GM21825 (cell line): ENCODE results near the gene INPP5A.

Experiments
- ATAC-seq: cut with Tn5 transposase; IDR thresholded peaks from one replicate; pipeline ENCODE4 v1.9.1; 2021; ENCODE audit warnings: mild to moderate bottlenecking, moderate library complexity; ENCODE audit not compliant: unreplicated experiment

The INPP5A gene

DNA sequence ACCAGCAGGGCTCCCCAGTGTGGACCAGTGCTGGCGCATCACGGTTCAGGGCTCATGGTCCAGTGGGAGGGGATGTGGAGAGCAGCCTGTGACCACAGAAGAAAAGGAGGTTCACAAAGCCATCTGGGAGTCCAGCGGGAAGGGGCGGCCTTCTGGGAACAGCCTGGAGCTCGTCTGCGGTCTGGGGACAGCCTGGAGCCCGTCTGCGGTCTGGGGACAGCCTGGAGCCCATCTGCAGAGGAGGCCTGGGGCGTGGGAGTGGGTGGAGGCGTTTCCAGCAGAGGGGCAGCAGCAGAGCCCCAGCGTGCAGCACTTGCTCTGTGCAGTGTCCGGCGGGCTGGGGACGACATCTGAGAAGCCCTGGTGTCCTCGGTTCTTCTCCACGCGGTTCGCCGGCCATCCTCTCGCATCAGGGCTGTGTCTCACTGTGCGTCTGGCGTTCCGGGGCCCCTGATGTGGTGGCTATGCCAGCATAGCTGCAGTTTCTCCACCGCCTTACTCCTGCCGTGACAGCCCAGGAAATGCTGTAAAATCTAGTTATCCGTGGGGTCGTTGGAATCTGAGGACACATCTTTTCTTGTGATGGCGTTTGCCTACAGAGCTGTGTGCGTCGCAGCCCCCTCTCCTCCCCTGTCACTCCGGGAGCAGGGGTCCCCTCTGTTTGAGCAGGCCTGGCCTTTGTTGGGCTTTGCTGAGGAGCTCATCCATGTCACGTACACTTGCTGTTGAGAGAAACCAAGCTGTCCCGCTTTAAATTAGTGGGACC lies 104.6 kb downstream of the INPP5A start:
- ATAC-seq = no peak

DNA sequence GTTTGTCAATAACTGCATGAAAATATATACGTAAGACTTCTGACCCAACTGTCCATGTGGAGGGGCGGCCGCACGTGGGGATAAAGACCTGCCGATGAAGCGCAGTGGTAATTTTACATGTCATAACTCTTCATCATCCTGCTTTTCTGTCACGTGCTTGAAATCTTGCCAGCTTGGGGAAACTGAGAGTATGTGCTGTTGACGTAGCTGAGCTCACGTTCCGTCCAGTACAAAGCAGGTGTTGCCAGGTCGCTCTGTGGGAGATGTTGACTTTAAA lies 105.1 kb downstream of the INPP5A start:
- ATAC-seq = no peak

DNA sequence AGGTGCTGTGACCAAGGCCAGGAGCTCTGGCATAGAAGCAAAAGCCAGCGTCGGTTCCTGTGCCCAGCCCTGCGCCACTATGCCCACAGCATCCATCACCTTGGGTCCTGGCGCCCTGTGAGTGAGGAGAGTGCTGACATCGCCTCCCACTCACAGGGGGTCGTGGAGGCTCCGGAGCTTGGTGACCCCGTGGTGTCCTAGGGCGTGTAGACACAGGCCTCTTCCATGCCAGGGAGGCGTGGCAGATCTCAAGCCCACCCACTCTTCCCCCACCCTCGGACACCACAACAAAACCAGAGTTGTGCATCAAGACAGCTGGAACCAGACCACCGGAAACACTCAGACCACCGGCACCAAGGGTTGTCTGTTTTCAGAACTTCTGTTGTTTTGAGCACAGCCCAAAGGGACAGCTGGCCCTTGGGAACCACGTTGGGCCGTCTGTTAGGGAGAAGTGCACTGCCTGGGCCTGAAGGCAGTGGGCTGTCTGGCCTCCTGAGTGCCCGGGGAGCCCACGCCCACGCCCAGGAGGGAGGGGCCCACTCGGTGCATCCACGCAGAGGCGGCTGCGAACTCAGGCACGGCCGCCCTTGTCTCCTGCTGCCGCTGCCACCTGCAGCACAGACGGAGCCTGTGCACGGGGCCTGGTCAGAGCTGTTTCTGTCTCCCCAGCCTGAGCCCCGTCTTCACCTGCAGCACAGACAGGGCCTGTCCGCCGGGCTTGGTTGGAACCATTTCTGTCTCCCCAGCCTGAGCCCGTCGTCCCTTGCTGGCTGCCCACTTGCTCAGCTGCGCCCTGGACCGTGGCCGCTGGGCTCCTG lies 106.3 kb downstream of the INPP5A start:
- ATAC-seq = no peak

DNA sequence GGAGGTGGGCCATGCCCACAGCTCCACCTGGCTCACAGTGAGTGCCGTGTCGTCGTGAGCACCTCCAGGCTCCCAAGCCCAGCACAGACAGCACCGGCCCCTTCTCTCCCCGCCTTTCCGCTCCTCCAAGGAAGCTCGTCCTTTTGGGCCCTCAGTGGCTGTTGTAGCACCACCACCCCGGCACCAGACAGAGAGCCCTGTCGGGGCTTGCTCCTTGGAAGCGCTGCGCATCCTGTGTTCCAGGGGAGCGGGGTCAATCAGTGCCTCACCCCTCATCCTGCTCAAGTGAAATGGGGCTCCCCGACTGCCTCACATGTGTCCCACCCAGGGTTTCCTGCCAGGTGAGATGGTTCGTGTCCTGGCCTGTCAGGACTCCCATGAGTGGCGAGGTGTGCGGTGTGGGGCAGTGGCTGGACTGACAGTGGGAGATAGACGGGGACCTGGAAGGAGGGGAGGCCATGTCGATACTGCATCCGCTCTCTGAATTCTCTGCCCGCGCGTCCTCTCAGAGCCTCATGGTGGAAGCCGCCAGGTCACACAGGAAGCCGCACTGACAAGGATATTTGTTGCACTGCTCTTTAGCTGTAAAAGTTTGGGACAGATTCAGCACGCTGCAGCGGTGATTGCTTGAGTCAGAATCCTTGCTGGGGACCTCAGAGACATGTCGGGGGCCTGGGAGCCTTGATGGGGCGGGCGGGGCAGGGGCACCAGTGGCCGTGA lies 107.1 kb downstream of the INPP5A start:
- no peak for ATAC-seq

DNA sequence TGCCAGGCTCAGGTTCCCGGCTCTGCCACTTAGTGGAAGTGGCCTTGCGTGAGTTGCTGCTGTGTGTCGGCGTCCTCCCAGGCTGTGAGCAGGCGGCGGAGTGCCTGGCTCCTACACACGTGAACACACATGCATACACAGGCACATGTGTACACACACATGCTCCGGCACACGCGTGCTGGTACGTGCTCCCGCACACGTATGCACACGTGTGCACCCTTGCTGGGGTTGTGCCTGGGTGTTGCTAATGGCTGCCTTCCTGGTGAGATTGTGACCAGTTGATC lies 107.6 kb downstream of the INPP5A start:
- ATAC-seq = no peak

DNA sequence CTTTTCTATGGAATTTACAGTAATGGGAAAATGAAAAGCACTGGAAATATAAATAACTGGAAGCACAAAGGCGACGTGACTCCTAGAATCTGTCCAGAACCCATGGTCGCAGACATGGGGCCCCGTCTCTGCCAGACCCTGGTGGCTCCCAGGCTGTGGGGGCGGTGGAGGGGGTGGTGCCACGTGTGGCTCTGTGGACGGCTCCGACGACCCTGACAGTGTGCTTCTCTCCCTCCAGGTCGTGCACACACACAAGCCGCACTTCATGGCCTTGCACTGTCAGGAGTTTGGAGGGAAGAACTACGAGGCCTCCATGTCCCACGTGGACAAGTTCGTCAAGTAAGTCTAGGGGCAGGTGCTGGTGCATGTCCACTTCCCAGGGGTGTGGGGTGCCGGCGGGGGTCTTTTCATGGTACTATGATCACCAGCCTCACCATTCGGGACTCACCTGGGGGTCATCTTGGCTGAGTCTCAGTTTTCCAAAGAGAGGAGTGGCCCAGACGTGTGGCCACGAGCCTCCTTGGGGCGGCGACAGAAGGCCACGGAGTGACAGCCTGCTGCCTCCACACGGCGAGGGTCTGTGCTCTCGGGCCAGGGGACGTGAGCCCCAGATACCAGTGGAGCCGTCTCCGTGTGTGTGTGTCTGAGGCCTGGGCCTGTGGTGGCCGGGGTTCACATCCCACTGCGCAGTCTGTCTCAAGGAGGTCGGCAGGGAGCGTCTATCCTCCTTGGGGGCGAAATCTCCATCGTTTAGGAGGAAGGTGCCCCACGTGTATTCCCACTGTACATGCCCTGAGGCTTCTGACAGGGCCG lies 108.2 kb downstream of the INPP5A start:
- no peak for ATAC-seq

DNA sequence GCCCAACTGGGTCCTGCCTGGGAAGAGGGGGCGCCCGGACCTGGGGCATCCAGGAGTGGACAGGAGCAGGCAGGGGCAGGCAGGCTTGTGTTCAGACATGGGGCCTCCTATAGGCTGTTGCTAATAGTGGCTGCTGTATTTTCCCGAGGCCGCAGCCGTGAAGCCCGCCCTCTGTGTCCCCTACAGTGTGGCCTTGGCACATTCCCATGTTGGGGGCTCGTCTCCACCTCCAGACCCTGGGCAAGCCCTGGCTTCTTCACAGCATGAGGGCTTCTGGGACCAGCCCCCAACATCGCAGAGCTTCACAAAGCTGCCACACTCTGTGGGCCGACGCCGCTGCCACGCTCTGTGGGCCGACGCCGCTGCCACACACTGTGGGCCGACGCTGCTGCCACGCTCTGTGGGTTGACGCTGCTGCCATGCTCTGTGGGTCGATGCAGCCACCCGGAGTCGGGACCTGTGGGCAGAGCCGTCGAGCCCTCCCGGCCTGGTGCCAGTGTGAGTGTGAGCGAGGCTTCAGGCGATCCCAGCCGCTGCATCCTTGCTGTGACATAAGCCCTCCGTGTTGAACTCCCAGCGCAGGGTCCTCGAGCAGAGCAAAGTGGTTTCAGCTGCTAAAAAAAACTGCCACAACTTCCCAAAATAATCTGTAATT lies 109.0 kb downstream of the INPP5A start:
- ATAC-seq = no peak

DNA sequence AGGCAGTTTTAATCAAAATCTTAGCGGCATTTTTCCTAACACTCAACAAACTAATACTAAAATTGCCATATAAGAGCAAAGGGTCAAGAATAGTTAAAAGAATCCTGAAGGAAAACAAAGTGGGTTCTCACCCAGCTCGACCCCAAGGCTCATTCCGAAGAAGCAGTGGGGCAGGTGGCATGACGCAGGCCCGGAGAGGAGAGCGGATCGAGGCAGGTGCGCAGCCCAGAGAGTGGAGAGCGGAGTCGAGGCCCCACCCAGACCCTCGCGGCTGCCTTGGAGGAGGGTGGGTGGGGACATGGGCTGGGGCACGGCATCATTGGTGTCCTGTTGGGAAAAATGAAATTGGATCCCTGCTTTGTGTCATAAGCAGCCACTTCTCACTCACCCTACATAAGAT lies 109.8 kb downstream of the INPP5A start:
- ATAC-seq = no peak

DNA sequence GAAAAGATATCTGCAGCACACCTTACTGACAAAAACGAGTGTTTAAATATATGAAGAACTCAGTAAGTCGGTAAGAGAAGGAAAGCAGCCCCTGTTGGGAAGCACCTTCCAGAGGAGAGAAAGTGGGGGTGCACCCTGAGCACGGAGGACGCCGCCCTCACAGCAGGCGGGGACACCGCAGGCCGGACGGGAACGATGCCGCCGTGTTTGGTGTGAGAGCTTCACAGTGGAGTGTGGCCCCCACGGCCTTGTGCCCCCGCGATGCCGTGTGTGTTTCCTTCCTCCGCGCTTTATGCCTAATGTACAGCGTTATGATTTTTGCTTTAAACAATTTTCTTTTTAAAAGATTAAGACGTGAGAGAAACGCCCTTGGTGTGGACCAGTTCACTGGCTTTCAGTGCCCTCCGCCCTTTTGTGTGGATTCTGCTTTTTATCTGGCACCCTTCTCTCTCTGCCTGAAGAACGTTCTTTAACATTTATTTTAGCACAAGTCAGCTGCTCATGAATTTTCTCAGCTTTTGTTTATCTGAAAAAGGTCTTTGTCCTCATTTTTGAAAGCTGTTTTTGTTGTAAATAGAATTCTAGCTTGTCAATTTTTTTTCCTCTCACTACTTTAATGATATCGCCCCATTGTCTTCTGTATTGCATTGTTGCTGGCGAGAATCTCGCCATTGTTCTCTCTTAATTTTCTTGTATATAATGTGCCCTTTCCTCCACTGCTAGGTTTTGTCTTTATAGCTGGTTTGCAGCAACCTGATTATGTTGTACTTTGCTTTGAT lies 110.7 kb downstream of the INPP5A start:
- ATAC-seq = no peak

DNA sequence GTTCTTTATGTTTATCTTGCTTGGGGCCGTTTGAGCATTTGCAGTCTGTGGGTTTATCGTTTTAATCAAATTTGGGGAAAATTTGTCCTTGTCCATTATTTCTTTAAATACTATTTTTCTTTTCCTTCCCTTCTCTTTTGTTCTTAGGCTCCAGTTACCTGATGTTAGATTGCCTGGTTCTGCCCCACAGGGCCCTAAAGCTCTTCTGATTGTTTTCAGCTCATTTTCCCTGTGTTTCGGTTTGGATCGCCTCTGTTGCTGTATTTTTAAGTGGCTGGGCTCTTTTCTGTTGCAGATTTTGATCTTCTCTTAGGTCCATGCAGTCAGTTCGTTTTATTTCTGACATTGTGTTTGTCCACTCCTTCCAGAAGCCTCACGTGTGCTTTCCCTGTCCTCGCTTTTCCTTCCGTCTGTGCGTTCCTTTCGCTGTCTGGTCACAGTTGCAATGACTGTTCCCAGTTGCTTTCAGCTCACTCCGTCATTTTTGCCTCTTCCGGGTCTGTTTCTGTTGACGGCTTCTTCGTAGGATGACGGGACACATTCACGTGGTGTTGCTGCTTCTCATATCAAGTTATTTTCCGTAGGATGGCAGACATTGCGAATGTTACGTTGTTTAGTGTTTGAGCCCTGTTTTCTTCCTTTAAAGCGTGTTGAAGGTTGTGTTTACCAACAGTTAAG lies 111.4 kb downstream of the INPP5A start:
- ATAC-seq = no peak

DNA sequence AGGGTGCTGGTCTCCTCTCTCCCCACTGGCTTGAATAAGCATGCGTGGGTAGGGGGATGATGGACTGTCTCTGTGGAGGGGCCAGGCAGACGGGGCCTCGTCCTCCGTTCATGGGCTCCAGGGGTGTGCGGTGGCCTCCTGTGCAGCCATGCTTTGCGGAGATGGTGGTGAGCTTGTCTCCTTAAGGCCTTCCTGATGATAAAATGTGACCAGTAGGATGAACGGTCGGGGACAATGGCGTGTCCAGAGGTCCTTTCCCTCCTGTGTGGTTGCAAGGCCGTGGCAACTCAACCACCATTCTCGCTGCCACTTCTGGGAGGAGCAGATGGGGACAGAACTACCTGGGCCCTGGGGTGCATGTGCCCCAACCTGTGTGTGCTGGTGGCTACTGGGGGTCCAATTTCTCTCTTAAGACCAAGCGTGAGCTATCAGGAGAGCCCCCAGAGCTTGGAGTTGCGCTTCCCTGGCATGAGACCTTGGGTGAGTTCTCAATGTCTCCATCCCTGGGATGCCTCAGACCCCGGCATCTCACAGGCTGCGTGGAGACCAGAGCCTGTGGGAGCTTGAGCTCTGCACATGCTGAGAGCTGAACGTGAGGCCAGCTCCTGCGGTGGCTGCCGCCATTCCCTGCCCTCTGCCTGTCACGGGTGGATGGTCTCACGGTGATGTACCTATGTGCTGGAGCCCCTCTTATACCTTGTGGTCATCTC lies 112.2 kb downstream of the INPP5A start:
- no peak for ATAC-seq

DNA sequence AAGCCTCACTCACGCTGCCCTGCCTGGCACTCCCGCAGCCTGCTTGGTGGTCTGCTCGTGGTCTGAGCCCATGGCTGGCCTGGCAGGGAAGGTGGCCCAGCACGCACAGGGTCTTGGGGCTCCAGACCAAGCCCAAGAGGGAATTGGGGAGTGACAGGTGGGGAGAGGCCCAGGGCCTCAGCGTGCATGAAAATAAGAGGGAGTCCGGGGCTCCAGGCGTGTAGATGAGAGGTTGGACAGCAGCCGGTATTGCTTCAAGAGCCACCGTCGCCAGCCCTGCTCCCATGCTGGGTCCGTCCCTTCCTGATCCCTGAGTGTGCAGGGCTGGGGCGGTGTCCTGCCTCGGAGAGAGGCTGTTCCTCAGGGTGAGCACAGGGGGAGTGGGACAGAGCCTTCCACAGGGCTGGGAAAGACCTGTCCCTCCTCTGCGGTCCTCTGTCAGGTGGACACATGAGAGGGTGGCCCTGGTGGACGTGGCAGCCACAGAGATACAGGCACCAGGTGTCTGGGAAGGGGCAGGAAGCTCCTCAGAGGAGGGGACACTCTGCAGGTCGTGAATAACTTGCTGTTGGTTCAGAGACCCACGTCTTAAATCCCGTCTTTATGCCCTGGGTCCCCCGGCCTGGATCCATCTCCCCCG lies 113.1 kb downstream of the INPP5A start:
- ATAC-seq = no peak

DNA sequence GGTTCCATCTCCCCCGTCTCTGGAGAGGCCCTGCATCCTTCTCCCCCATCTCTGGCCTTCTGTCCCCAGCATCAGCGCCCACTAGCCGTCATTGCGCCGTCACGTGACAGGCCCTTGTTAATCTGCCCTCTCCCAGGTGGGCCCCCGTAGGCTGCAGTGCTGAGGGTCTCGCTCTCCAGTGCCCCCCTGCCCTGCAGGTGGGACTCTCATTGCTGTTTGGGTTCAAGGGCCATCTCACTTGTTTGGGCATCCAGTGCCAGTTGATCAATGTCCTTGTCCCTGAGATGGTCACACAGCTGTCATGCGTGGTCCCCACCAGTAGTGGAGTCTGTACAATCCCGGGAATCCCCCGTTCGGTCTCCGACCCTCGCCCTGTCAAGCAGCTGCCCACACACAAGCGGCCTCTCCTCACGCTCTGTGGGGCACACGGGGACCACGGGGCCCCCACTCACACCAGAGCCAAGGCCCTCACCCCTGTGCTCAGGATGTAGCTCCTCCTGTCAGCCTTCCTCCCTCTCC lies 114.0 kb downstream of the INPP5A start:
- ATAC-seq = no peak

DNA sequence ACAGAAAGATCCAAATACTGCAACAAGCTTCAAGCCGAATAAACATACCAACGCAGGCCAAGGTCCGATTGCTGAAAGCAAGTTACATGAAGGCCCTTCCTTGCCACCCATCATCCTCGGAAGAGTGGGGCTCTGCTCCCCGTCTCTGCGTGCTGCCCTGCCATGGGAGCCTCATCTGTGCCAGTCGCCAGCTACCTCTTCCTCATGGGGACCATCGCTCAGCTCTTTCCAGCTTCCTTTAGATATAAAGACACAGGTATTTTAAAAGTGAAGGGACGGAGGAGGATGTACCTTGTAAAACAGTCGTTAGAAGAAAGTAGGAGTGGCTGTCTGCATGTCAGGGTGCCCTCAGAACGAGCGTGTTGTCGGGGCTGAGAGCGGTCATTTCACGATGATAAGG lies 114.9 kb downstream of the INPP5A start:
- no peak for ATAC-seq

DNA sequence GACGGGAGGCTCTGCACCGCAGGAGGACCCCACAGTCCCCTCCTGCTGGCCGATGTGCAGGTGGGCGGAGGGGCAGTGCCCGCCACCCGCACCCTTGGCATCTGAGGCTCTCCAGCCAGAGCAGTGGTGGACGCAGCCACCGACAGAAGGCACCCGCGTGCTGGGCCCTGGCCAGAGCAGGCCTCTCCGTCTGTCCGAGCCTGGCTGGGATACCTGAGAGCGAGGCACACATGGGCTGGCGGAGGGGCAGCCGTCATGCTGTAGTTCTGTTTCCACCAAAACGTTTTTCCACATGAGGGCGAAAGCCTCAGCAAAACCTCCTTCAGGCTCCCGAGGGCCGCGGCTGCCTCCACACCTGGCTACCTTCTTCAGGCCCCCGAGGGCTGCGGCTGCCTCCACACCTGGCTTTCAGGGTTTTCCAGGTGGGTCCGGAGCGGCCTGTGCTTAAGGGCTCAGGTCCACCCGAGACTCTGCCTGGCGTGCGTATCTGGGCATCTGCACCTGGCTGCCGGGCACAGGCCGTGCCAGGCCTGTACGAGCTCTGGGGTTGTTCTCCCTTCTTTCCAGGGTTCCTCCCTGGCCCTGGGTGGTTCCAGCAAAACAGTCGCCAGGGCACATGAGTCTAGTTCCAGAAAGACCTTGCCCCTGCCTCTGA lies 115.5 kb downstream of the INPP5A start:
- no peak for ATAC-seq

DNA sequence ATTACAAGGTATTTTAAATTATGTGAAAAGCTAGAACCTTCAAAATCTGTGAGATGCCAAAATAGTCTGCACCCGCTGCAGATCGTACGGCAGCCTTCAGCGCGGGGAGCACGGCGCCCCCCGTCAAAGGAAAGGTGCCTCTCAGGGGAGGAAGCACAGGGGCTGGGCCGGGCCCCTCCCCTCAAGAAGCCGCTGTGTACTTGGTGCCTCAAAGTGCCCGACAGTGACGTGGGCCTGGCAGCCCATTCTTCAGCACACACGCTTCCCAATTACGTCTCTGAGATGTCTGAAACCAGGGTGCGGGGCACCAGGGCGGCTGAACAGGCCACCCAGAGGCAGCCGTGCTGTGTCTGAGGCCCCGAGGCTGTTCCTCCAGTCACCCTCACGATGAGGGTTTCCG lies 116.1 kb downstream of the INPP5A start:
- no peak for ATAC-seq

DNA sequence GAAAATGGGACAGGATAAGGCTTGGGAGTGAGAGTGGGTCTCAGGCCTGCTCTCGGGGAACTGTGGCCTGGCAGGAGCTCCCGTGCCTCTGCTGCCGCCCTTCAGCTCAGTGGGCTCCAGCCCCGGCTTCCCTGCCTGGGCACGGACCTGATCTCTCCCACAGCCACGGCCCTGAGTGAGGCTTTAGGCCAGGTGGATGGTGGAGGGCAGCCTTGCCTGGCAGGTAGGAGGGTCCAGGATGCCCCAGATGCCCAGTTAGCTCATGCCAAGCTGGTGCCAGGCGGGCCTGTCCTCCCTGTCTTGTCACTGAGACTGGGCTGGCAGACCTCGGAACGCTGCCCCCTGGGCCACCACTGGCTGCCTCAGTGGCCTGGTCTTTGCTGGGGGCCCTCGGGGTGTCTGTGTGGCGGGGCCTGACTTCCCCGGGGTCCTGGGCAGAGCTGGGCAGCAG lies 116.6 kb downstream of the INPP5A start:
- no peak for ATAC-seq
